Liver (tissue), 9 donors: ENCODE measurements around the gene PATJ. TPM values are rescaled to one million over a fixed set of nuclear protein-coding genes. Genes with fewer than 3 reads are reported as not detected.

ENCODE experiments used
- DNase-seq: peaks from one replicate; pipeline ENCODE4 v3.0.0-alpha.2; 2017; ENCODE audit warnings: low spot score
- H3K27ac ChIP-seq, 2 donors: one replicate each; pipeline ENCODE4 v1.7.0; 2013; ENCODE audit warnings: inconsistent platforms in 2 of 2, low read length in 2 of 2, control low read depth in 1 of 2, low read depth in 1 of 2, mild to moderate bottlenecking in 1 of 2
- H3K27me3 ChIP-seq, 4 donors: one replicate each; pipeline versions ENCODE4 v1.6.1 to v1.7.0; 2013; ENCODE audit warnings: low read length in 3 of 4, inconsistent platforms in 1 of 4, mild to moderate bottlenecking in 1 of 4, moderate library complexity in 1 of 4; ENCODE audit not compliant: control insufficient read depth in 4 of 4, insufficient read depth in 4 of 4
- H3K36me3 ChIP-seq, 4 donors: one replicate each; pipeline versions ENCODE4 v1.6.1 to v1.7.0; 2013; ENCODE audit warnings: low read length in 3 of 4, mild to moderate bottlenecking in 3 of 4, low read depth in 1 of 4, moderate library complexity in 1 of 4; ENCODE audit not compliant: control insufficient read depth in 4 of 4, insufficient read depth in 3 of 4
- H3K4me1 ChIP-seq, 4 donors: one replicate each; pipeline versions ENCODE4 v1.6.1 to v1.7.0; 2013; ENCODE audit warnings: low read length in 3 of 4, mild to moderate bottlenecking in 3 of 4, moderate library complexity in 1 of 4; ENCODE audit not compliant: control insufficient read depth in 4 of 4, insufficient read depth in 4 of 4
- H3K4me3 ChIP-seq, 3 donors: one replicate each; pipeline versions ENCODE4 v1.6.1 to v1.7.0; 2013; ENCODE audit warnings: low read length in 3 of 3, control low read depth in 1 of 3, low read depth in 1 of 3, mild to moderate bottlenecking in 1 of 3
- H3K9ac ChIP-seq, 2 donors: one replicate each; pipeline ENCODE4 v1.7.0; 2013; ENCODE audit warnings: low read length in 2 of 2, mild to moderate bottlenecking in 2 of 2, moderate library complexity in 2 of 2, control low read depth in 1 of 2, low read depth in 1 of 2
- H3K9me3 ChIP-seq, 4 donors: one replicate each; pipeline versions ENCODE4 v1.6.1 to v1.7.0; 2013; ENCODE audit warnings: low read length in 3 of 4; ENCODE audit not compliant: control insufficient read depth in 4 of 4
- EGR1 ChIP-seq, 2 donors: IDR thresholded peaks; 2 replicates each; pipeline ENCODE4 v1.6.1; 2016 to 2018; ENCODE audit warnings: antibody characterized with exemption in 2 of 2, low read depth in 2 of 2
- FOXA1 ChIP-seq: IDR thresholded peaks from 2 replicates; pipeline ENCODE4 v1.6.1; 2016; ENCODE audit warnings: antibody characterized with exemption
- FOXA2 ChIP-seq: IDR thresholded peaks from 2 replicates; pipeline ENCODE4 v1.6.1; 2016; ENCODE audit warnings: antibody characterized with exemption
- GABPA ChIP-seq, 2 donors: IDR thresholded peaks in 1 of 2; conservative IDR thresholded peaks in 1 of 2; 2 replicates each; pipeline ENCODE4 v1.6.1; 2016; ENCODE audit warnings: antibody characterized with exemption in 2 of 2, mild to moderate bottlenecking in 1 of 2, moderate library complexity in 1 of 2
- HNF4A ChIP-seq, 2 donors: conservative IDR thresholded peaks; 2 replicates each; pipeline ENCODE4 v1.6.1; 2016; ENCODE audit warnings: antibody characterized with exemption in 2 of 2, mild to moderate bottlenecking in 2 of 2
- HNF4G ChIP-seq: IDR thresholded peaks from 2 replicates; pipeline ENCODE4 v1.6.1; 2016; ENCODE audit warnings: antibody characterized with exemption
- JUND ChIP-seq, 2 donors: IDR thresholded peaks; 2 replicates each; pipeline ENCODE4 v1.6.1; 2016; ENCODE audit warnings: antibody characterized with exemption in 2 of 2
- NR2F2 ChIP-seq: IDR thresholded peaks from 2 replicates; pipeline ENCODE4 v1.6.1; 2016; ENCODE audit warnings: antibody characterized with exemption
- RAD21 ChIP-seq, 2 donors: IDR thresholded peaks; 2 replicates each; pipeline ENCODE4 v1.6.1; 2016; ENCODE audit warnings: antibody characterized with exemption in 2 of 2, mild to moderate bottlenecking in 2 of 2
- RXRA ChIP-seq, 2 donors: IDR thresholded peaks; 2 replicates each; pipeline ENCODE4 v1.6.1; 2017 to 2018; ENCODE audit warnings: antibody characterized with exemption in 2 of 2, mild to moderate bottlenecking in 1 of 2
- SP1 ChIP-seq: IDR thresholded peaks from 2 replicates; pipeline ENCODE4 v1.6.1; 2018; ENCODE audit warnings: antibody characterized with exemption, mild to moderate bottlenecking
- TAF1 ChIP-seq: conservative IDR thresholded peaks from 2 replicates; pipeline ENCODE4 v1.6.1; 2016; ENCODE audit warnings: antibody characterized with exemption, mild to moderate bottlenecking
- YY1 ChIP-seq: IDR thresholded peaks from 2 replicates; pipeline ENCODE4 v1.6.1; 2016; ENCODE audit warnings: antibody characterized with exemption, mild to moderate bottlenecking
- WGBS: extraction: QIAGEN DNeasy Blood & Tissue Kit; methylation state at CpG from one replicate; pipeline ENCODE4 v1.1.7; 2013; 5-methylcytosine and 5-hydroxymethylcytosine counted together
- polyA plus RNA-seq, 2 donors: library from polyadenylated mRNA; stranded (reverse) in 1 of 2; unstranded in 1 of 2; fragments of 200-250 nt in 1 of 2; fragments of >200 nt in 1 of 2; fragmentation: Nextera tagmentation in 1 of 2; extraction: Ambion mirVana in 1 of 2; gene quantifications; one replicate each; pipeline versions ENCODE4 v1.2.1 to v1.2.3, GENCODE V29; 2013 to 2015
- total RNA-seq, 2 donors: library from RNA; depleted of rRNA; stranded (reverse); fragments of >200 nt; gene quantifications; one replicate each; pipeline ENCODE4 v1.2.3, GENCODE V29; 2014
- TF ChIP-seq, protein P1 (sequence below): IDR thresholded peaks from 2 replicates; pipeline ENCODE4 v1.6.1; 2016; ENCODE audit warnings: antibody characterized with exemption, mild to moderate bottlenecking
- TF ChIP-seq, protein P2 (sequence below): IDR thresholded peaks from 2 replicates; pipeline ENCODE4 v1.6.1; 2016; ENCODE audit warnings: antibody characterized with exemption
- TF ChIP-seq, protein P3 (sequence below): IDR thresholded peaks from 2 replicates; pipeline ENCODE4 v1.6.1; 2016; ENCODE audit warnings: antibody characterized with exemption
- TF ChIP-seq, protein P4 (sequence below): fragments of 150-350 bp; IDR thresholded peaks from 2 replicates; pipeline ENCODE4 v1.5.1; 2017; ENCODE audit warnings: improper control_type of control experiment, low read depth, low read length; ENCODE audit not compliant: missing input control
- donor health status: healthy.
- donor health status: healthy.
- donor health status: healthy.
- donor health status: healthy.
- donor health status: healthy.

Gene PATJ
- total and polyA plus RNA-seq, 4 donors, result 5.7 to 29.8 (median 9.0) TPM

DNA sequence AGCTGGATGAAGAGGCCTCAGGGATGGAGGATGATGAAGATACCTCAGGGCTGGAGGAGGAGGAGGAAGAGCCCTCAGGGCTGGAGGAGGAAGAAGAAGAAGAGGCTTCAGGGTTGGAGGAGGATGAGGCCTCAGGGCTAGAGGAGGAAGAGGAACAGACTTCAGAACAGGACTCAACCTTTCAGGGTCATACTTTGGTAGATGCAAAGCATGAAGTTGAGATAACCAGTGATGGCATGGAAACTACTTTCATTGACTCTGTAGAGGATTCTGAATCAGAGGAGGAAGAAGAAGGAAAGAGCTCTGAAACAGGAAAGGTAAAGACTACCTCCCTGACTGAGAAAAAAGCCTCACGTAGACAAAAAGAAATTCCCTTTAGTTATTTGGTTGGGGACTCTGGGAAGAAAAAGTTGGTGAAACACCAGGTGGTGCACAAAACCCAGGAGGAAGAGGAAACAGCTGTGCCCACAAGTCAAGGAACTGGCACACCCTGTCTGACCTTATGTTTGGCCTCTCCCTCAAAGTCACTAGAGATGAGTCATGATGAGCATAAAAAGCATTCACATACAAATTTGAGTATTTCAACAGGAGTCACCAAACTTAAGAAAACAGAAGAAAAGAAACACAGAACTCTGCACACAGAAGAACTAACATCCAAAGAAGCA is 467.8 kb downstream of the PATJ start:
- DNase-seq, result no peak
- H3K36me3 ChIP-seq, result no peaks in the 10 kb centered on the region
- 81% methylated on average over 1 of the region's 1 CpG for WGBS
- TF ChIP-seq RAD21 (IDR thresholded peaks at IDR 0.05) (no peak), EGR1 (IDR thresholded peaks at IDR 0.05; ENCODE audit: low read depth in 2 of 2) (no peak), HNF4G (no peak), NR2F2 (no peak), HNF4A (conservative IDR thresholded peaks at IDR 0.05) (no peak), JUND (IDR thresholded peaks at IDR 0.05) (no peak), YY1 (no peak), SP1 (no peak), TAF1 (no peak), RXRA (IDR thresholded peaks at IDR 0.05) (no peak), GABPA (IDR thresholded peaks at IDR 0.05 in 1 of 2, conservative IDR thresholded peaks at IDR 0.05 in 1 of 2) (no peak)
- TF ChIP-seq, protein P1, sequence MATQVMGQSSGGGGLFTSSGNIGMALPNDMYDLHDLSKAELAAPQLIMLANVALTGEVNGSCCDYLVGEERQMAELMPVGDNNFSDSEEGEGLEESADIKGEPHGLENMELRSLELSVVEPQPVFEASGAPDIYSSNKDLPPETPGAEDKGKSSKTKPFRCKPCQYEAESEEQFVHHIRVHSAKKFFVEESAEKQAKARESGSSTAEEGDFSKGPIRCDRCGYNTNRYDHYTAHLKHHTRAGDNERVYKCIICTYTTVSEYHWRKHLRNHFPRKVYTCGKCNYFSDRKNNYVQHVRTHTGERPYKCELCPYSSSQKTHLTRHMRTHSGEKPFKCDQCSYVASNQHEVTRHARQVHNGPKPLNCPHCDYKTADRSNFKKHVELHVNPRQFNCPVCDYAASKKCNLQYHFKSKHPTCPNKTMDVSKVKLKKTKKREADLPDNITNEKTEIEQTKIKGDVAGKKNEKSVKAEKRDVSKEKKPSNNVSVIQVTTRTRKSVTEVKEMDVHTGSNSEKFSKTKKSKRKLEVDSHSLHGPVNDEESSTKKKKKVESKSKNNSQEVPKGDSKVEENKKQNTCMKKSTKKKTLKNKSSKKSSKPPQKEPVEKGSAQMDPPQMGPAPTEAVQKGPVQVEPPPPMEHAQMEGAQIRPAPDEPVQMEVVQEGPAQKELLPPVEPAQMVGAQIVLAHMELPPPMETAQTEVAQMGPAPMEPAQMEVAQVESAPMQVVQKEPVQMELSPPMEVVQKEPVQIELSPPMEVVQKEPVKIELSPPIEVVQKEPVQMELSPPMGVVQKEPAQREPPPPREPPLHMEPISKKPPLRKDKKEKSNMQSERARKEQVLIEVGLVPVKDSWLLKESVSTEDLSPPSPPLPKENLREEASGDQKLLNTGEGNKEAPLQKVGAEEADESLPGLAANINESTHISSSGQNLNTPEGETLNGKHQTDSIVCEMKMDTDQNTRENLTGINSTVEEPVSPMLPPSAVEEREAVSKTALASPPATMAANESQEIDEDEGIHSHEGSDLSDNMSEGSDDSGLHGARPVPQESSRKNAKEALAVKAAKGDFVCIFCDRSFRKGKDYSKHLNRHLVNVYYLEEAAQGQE, result no peak
- TF ChIP-seq, protein P2, sequence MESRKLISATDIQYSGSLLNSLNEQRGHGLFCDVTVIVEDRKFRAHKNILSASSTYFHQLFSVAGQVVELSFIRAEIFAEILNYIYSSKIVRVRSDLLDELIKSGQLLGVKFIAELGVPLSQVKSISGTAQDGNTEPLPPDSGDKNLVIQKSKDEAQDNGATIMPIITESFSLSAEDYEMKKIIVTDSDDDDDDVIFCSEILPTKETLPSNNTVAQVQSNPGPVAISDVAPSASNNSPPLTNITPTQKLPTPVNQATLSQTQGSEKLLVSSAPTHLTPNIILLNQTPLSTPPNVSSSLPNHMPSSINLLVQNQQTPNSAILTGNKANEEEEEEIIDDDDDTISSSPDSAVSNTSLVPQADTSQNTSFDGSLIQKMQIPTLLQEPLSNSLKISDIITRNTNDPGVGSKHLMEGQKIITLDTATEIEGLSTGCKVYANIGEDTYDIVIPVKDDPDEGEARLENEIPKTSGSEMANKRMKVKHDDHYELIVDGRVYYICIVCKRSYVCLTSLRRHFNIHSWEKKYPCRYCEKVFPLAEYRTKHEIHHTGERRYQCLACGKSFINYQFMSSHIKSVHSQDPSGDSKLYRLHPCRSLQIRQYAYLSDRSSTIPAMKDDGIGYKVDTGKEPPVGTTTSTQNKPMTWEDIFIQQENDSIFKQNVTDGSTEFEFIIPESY, result no peak
- TF ChIP-seq, protein P3, sequence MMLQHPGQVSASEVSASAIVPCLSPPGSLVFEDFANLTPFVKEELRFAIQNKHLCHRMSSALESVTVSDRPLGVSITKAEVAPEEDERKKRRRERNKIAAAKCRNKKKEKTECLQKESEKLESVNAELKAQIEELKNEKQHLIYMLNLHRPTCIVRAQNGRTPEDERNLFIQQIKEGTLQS, result no peak
- H3K4me3 ChIP-seq, result no peak overlapping the region
- H3K9me3 ChIP-seq, result peaks cover 0 to 5% (median 3%) of the 10 kb centered on the region in 4 donors
- no peaks in the 10 kb centered on the region for H3K4me1 ChIP-seq
- no peak overlapping the region for H3K9ac ChIP-seq
- H3K27me3 ChIP-seq, result no peaks in the 10 kb centered on the region
- no peak overlapping the region for H3K27ac ChIP-seq

DNA sequence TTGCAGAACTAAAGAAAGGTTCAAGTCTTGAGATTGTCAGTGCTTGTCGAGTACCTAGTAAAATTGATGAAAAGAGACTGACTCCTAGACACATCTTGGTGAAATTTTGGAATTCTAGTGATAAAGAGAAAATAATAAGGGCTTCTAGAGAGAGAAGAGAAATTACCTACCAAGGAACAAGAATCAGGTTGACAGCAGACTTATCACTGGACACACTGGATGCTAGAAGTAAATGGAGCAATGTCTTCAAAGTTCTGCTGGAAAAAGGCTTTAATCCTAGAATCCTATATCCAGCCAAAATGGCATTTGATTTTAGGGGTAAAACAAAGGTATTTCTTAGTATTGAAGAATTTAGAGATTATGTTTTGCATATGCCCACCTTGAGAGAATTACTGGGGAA is 468.7 kb downstream of the PATJ start:
- WGBS, result 94% methylated on average over 1 of the region's 1 CpG
- TF ChIP-seq, protein P1, result no peak
- TF ChIP-seq SP1 (no peak), RAD21 (IDR thresholded peaks at IDR 0.05) (no peak), EGR1 (IDR thresholded peaks at IDR 0.05; ENCODE audit: low read depth in 2 of 2) (no peak), FOXA2 (no peak), HNF4G (no peak), HNF4A (conservative IDR thresholded peaks at IDR 0.05) (no peak), RXRA (IDR thresholded peaks at IDR 0.05) (no peak), GABPA (IDR thresholded peaks at IDR 0.05 in 1 of 2, conservative IDR thresholded peaks at IDR 0.05 in 1 of 2) (no peak), FOXA1 (no peak), YY1 (no peak), TAF1 (no peak)
- TF ChIP-seq, protein P3, result no peak
- TF ChIP-seq, protein P4, sequence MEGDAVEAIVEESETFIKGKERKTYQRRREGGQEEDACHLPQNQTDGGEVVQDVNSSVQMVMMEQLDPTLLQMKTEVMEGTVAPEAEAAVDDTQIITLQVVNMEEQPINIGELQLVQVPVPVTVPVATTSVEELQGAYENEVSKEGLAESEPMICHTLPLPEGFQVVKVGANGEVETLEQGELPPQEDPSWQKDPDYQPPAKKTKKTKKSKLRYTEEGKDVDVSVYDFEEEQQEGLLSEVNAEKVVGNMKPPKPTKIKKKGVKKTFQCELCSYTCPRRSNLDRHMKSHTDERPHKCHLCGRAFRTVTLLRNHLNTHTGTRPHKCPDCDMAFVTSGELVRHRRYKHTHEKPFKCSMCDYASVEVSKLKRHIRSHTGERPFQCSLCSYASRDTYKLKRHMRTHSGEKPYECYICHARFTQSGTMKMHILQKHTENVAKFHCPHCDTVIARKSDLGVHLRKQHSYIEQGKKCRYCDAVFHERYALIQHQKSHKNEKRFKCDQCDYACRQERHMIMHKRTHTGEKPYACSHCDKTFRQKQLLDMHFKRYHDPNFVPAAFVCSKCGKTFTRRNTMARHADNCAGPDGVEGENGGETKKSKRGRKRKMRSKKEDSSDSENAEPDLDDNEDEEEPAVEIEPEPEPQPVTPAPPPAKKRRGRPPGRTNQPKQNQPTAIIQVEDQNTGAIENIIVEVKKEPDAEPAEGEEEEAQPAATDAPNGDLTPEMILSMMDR, result no peak
- TF ChIP-seq, protein P2, result no peak

More for the DNA sequence above, 468.7 kb downstream of the PATJ start:
- H3K27me3 ChIP-seq, result no peaks in the 10 kb centered on the region
- H3K4me1 ChIP-seq, result no peaks in the 10 kb centered on the region
- no peak overlapping the region for H3K27ac ChIP-seq
- no peak overlapping the region for H3K9ac ChIP-seq
- H3K36me3 ChIP-seq, result no peaks in the 10 kb centered on the region
- DNase-seq, result no peak
- peaks cover 0 to 5% (median 3%) of the 10 kb centered on the region in 4 donors for H3K9me3 ChIP-seq
- no peak overlapping the region for H3K4me3 ChIP-seq
